GM21367 (cell line): Measurements from ENCODE around the gene PTPRC.

Experiments
- ATAC-seq: cut with Tn5 transposase; IDR thresholded peaks from one replicate; pipeline ENCODE4 v1.9.1; 2021; ENCODE audit not compliant: unreplicated experiment

The PTPRC gene

DNA sequence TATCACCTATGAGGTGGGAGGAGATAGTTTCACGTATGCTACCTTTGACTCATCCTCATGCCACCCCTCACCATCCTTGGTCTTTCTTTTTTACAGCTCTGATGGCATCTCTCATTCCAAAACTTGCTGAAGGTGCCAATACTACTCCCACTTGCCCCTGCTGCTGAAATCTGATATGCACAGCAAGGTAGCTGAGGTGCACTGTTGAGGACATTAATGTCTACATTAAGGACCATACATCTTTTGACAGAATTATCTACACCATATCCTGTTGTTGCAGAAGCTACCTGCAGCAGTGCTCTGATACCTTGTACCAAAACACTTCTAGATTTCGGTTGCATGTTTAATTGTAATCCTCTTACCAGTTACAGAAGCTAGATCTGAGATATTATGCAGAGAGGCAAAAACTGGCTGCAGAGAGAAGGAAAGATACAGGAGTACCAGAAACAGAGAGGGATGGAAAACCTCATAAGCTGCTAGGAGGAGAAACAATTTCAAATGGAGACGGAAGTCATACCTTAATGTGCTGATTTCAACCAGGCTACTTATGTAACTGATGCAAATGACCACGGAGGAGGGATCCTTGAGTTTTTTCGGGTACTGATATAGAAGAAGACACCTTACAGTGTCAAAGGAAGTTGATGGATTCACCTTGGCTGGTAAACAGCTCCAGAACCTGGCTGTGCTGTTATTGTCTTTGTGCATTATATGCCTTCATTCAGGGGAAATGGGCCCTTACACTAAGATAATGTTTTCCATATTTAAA lies 19.3 kb upstream of the PTPRC start:
- ATAC-seq: no peak

DNA sequence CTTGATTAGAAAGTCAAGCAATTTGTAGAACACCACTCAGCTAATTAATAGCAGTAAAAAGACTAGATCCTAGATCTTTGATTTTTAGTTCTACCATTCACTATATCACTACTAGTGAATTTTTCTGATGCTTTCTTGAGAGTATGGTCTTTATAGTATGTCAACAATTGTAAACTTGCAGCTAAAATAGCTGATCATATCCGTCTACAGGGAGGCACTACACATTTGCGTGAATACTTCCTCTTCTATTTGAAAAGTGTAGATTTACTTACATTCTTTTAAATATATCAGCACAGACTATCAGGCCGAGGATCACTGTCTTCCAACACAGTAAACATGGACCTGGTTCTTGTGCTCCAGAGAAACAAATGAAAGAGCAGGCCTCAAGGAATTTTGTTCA lies 18.6 kb upstream of the PTPRC start:
- no peak for ATAC-seq

DNA sequence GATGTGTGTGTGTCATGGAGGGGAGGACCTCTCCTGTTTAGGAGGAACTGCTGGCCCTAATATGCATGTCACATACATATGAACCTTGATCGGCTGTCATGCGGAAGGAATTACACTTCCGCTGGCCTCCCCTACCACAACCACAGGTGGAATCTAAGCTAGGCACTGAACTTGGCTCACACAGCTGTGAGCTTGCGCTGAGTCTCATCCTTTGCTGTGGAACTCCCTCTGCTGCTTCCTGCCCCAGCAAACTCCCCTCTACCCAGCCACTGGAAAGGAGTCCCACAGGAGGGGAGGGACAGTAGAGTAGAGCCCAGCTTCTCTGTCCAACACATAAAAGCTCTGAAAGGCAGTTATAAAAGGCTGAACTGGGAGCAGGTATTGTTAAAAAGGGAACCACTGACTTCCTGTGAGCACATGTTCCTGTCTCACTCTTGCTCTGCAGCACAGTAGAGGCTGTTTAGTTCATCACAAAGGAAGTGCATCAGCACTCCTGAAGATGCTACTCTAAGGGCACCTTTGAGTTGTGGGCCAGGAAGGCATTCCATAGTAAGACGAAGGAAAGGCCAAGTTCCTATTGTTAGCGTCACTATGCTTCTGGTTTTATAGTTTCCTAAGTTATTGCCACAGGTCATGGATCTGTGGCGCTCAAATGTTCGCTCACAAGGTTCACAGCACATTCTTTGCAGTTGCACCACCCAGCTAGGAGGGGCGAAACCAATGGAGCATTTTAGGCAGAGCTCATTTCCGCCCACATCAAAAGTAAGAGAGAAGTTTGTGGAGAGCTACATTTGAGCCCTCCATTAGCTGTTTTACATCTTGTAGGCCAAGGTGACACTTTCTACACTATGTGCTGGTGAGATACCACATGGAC lies 17.7 kb upstream of the PTPRC start:
- ATAC-seq: peak; percentile 64

DNA sequence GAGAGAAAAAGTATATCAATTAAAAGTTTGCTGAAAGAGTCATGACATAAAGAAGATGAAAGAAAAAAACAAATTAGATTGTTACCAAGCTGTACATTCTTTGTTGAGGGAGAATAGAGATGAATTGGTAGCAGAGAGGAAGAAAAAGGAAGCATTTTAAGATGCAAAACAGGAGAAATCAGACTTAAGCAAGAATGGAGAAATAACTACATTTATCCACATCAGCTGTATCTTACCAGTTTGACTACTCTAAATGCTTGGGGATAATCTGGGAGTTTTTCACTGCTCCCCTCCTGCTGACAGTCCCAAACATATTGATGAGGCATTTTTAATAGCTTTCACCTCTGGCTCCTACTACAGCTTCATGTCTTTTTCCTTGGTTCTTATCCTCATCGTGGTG lies 16.8 kb upstream of the PTPRC start:
- ATAC-seq: no peak

DNA sequence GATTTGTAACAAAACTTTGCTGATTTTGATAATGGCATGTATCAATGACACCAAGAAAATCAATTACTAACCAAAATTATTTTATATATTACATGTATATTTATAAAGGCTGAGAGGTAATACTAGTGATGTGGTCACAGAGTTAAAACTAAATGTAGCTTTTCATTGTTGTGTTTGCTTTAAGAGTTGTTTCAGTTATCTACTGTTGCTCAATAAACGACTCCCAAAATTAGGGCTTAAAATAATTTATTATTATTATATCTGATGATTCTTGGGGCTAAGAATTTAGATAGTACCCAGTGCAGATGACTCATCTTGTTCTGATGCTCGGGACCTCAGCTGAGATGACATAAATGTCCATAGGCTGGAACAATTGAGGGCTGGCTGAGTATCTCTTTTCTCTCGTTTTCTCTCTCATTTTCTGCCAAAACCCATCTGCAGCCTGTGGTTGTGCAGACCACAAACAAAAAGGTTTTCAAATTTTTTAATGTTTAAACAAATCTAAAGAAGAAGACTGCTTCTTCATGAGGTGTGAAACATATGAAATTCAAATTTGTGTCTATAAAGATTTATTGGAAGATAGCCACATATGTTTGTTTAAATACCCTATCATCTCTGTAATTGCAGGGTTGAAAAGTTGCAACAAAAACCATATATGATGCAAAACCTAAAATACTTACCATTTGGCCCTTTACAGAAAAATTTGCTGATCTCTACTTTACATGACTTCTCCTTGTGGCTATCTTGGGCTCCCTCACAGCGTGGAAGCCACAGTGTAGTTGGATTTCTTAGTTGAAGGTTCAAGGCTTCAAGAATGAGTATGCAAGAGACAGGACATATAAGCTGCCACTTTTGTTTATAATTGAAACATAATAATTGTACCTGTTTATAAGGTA lies 14.8 kb upstream of the PTPRC start:
- peak; percentile 20 for ATAC-seq

DNA sequence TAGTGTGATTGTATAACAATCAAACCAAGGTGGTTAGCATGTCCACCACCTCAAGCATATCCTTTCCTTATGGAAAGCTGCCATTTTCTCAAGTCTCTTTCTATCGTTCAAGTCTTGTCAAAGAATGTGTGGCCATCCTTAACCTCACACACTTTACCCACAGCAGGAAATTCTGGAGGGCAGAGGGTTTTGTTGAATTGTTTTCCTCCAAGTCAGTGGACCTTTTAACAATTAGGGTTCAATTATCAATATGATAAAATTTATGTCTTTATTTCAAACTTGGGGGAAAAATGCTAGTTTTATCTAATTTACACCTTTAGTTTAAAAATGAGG lies 14.2 kb upstream of the PTPRC start:
- ATAC-seq: no peak

DNA sequence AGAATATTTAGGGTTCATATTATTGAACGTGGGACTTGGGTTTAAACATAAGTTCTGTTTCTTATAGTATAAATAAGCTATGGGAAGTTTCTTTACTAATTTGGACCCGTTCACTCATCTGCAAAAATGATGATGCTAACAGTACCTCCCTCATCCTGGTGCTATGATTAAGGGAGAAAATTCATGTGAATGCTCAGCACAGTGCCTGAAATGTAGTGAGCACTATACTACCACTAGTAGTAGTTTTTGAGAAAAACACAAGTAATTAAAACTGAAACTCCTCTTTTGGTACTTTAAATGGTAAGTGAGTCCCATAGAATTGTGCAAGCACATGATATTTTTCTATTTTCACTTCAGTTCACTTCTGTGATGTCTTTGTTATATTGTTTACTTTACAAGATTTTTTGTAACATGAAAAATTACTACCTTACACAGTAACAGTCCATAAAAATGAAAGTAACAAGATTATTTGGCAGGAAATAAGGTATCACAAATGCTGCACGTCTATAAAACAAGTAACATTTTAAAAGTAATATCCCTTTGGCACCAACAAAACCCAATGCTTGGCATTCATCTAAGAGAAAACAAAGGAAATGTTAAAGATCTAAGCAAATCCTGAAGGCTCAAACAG lies 11.3 kb upstream of the PTPRC start:
- no peak for ATAC-seq

DNA sequence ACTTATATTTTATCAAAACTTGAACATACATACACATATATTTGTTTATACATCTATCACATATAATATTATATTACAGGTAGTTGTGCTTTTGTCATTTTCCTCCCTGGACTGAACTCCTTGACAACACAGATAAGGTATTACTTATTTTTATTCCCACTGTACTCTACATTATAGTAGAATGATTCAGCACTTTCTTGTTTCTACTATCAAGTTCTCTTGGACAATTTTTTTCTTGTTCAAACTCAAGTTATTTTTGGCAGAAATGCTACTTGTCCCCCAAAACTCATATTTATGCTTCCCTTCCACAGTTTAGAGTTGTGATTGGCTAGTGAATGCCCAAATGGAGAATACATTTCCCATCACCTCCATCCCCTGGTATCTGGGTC lies 10.8 kb upstream of the PTPRC start:
- ATAC-seq: no peak

DNA sequence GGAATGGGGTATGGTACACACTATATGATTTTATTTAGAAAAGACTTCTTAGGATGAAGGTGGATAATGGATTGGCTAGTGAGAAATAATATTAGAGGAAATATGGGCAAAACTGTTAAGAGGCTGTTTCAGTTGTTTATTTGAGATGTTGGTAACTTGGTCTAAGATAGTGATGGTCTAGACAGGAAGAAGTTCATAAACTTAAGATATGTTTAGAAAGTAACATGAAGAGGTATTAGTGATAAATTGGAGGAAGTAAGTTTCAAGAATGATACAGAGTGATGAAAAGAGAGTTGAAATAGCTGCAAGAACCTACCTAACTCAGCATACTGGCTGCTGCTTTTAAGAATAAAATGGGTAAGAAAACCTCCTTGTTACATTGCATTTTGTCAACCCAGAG lies 9.2 kb upstream of the PTPRC start:
- no peak for ATAC-seq

DNA sequence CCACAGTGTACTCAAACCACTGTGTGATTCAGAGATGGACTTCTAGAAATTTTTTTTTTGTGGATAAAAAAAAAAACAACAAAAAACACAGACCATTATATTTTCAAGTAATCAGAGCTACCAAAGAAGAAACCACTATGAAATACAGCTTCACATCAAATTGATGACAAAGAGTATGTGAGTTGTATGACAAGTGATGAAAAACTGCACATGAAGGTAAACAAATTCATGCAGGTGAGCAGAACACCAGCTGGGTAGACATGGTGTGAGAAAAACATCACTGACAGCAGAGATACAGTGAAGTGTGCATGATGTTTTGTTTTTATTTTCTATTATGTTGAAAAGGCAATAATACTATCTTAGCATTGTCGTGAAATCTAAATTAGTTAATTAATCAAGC lies 8.0 kb upstream of the PTPRC start:
- no peak for ATAC-seq

DNA sequence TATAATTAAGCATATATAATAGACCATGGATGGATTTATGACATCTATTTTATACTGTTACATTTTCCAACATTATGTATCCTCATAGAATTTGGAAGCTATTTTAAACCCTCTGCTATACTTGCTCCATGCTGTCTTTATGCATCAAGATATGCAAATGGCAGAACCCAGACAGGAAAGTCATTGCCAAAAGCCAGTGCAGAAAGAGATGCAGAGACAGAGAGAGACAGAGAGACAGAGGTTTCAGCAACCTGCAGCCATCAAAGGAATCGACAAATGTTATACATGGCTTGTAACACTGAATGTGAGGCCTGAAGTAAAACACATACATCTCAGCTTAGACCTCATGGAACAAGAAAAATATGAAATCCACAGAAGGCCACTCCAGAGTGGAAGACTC lies 7.5 kb upstream of the PTPRC start:
- no peak for ATAC-seq

DNA sequence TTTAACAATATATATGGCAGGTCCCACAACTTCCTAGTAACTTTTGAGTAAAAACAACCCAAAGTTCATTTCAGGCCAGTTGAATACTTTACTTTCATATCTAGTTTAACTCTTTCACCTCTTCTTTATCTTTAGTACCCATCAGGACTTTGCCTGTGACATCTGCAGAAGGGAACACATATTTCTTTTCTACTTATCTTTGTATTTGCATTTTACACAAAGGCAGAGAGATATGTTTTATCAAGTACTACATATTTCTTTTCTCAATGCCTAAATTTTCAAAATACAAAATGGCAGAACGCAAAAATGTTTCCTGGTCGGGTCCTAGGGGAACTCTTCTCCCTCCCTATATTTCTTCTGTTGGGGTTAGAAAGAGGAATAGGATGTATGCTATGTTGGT lies 6.8 kb upstream of the PTPRC start:
- ATAC-seq: no peak

DNA sequence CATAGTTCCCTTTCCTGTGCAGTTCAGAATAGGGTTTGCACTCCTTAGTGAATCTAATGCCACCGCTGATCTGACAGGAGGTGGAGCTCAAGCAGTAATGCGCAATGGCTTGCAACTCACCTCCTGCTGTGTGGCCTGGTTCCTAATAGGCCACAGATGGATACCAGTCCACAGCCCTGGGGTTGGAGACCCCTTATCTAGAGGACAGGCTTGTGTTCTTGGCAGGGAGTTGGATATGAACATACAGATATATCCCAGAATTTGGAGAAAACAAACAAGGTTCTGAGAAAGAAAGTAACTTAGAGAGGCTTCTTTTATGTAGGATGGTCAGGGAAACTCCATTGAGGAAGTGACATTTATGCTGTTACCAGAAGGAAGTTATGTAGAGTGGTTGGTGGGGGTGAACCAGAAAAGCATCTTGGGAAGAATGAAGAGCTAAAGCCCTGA lies 5.1 kb upstream of the PTPRC start:
- no peak for ATAC-seq

DNA sequence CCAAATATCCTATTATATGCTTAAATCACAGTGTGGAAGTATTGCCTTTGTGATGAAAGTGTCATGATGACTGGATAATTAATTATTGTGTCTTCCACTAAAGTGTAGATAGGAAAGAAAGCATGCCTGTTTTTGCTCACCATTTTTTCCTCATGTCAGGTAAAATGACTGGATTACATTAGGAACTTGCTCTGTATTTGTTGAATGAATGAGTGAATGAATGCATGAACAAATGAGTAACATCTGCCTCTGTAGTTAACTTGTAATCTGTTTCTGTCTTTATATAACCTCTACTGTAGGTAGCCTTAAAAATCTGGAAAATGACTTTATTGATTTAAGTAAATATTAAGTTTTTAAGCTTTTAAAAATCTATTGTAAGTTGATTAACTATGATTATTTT lies 2.9 kb upstream of the PTPRC start:
- ATAC-seq: no peak

DNA sequence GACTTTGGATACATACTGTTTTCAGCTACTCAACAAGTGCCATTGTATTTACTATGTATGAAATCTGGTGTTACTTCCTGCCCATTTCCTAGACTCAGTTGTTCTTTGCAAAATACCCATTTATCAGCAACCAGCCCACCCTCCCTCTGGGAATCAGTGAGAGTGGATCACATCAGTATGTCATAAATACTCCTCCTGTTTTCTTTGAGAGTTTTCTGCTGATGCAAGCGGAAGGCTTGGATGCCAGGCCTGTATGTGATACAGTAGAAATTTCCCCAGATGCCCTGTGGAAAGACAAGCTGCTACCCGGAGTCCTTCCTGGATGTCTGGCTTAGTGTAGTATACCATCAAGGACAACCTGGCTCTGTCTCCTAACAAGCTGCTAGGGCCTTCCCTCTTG lies 2.4 kb upstream of the PTPRC start:
- ATAC-seq: no peak

DNA sequence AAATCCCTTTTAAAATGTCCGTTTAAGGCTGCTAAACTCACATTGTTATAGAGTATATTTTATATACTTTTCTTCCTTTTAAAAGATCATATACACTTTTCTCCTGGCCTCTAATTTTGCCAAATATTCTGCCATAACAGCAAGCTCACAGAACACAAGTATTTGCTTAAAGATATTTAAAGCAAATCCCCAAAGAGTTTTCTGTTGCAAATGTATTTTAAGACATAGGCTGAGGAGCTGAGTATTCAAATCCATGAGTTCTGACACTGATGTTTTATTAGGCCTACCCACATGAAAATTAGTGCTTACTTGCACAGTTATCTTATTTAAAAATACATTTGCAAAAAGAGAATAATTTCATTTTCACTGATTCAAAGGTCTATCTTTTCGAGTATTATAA lies 1.7 kb upstream of the PTPRC start:
- no peak for ATAC-seq

DNA sequence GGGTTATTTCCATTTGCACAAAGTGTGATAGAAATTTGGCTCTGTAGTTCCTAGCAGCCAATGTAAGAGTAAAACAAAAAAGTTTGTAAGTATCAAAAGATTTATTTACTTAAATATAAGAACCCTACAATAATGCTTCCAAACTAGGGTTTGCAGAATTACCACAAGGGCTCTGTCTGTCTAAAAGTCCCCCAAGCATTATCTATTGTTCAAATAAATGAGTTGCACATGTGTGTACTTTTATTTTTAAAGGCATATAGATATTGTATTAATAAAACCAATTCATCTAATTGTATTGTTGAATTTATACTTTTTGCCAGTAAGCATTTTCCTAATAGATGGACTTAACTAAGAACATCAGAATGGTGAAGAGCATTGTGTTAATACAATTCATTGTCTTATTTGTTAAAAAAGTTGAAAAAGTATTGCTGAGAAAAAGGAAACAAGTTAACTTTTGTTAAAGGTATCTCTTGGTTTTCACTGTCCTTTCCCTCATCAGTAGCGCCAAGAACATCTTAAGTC lies 863 bp upstream of the PTPRC start:
- no peak for ATAC-seq

DNA sequence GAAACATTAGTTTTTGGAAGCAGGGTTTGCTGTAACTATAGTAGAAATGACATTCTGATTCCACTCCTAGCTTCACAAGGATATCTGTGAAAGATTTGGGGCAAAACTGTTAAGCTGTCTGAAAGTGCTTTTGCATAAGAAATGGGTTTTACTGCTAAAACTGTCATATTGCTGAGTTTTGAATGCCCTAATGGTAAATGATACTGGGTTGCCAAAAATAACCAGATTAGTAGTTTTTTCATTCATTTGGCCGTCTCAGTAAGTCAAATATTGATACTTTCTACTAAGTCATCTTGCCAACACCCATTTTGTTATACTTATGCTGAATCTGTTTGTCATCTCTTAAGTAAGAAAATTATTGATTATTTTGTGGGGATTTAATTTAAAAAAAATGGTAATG lies 399 bp upstream of the PTPRC start:
- no peak for ATAC-seq

DNA sequence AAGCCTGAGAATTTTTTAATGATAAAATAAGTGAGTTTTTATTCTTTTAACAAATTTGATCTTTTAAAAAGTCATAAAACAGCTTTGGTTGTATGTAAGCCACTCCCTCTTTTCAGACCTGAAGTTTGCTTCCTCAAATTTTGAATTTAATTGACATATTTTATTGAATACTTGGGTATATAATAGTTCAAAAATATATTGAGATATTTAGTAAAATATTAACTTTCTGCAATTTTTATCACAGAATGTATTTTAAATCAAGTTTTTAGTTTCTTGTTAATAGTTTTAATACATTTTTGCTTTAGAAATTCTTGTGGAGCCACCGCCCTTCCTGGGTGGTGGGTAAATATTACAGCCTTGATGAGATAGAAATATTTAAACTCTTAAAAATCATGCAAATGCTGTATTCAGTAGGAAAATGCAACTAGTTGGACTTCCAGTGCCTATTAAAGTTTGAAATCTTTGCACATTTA lies 867 bp downstream of the PTPRC start:
- no peak for ATAC-seq

DNA sequence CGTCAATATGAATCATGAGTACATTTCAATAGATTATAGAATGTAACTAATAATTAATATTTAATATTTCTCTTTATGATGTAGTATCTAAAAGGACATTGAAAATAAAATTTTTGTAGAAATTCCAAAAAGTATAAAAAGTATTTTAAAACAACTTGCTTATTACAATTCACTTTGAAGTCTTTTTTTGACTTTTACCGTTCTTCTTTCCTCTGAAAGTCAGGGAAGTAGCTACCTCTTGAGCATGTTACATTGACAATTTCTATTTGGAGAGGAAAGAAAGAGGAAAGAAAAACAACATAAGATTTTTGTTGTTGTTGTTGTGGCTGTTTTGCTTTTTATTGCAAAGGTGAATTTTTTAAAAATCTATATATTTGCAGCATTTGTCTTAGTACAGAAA lies 1.3 kb downstream of the PTPRC start:
- ATAC-seq: no peak

DNA sequence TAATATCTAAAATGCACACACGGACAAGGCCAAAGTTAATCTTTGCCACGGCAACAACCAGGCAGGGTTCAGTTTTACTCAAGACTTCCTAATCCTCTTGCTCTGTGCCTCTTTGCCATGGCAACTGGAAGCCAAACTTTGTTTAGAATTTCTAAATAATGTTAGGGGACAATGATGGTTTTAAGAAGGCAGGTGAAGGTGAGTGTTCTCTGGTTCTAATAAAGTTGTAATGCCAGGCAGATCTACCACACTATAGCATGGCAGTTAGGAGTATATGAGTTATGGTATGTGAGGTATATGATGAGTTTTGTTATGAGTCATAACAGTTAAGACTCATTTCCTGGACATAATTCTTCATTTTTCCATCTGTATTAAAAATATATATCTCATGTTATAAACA lies 2.7 kb downstream of the PTPRC start:
- peak; percentile 42 for ATAC-seq
